CD4-positive, alpha-beta T cell treated with Interleukin-15 for 4 hours (primary cell): ENCODE results near the gene ACTL7B.
"Not testable (repeated sequence)": the region's sequence is repeated elsewhere in the genome, so short reads cannot be mapped to it uniquely, and the experiment has no call there.

Experiments used
- DNase-seq: peaks from one replicate; pipeline ENCODE4 v3.0.0-alpha.2; 2020; ENCODE audit warnings: low spot score

The ACTL7B gene

GRCh38 chr9:108844856-108845255 lies 10.9 kb downstream of the ACTL7B start:
- no peak for DNase-seq

DNA sequence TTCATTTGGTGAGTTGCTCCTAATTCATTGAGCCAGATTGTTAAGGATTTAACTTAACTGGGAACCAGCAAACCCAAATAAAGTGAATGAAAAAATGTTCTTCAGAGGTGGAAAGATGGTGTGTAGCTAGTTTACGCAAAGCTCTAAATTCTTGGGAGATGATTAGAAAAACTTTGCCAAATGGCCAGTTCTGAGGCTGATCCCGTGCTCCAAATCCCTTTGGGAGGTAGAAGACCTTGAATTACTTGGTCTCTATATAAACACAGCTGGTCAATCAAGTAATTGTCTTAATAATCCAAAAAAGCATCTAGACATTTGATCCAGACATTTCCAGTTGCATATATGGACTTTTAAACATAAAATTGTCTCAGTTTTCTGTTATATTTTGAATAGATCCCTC lies 11.4 kb downstream of the ACTL7B start:
- no peak for DNase-seq

GRCh38 chr9:108842610-108843295 lies 13.0 kb downstream of the ACTL7B start:
- DNase-seq = no peak

- not testable (repeated sequence) for DNase-seq
Observed at GRCh38 chr9:108839561-108839960, 16.2 kb downstream of the ACTL7B start.

GRCh38 chr9:108838017-108838416 lies 17.8 kb downstream of the ACTL7B start:
- no peak for DNase-seq

DNA sequence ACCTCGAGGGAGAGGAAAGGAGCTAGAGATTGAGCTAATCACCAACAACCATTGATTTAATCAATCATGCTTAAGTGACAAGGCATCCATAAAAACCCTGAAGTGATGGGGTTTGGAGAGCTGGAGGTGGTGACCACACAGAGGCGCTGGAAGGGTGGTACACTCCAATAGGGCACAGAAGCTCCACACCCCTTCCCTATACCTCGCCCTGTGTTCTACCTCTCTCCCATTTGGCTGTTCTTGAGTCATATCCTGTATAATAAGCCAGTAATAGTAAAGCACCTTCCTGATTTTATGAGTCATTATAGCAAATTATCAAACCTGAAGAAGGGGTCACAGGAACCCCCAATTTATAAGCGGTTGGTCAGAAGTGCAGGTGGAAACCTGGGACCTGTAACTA lies 18.3 kb downstream of the ACTL7B start:
- no peak for DNase-seq

DNA sequence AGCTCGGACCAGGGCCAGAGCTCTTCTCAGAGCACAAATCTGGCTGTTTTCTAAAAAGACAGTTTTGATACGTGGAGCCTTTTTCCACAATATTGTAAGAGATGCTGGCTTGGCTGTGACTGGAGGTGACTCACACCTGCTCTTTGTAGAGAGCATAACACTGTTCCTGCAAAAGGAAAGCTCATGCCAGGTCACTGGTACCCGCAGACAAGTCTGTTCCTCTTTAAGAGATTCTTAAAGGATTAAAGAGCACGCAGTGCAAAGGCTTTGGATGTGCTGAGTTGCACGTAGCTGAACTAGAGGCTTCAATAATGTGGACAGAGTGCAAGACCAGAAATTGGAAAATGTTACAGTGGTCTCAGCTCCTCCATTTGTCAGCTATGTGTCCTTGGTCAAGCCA lies 19.0 kb downstream of the ACTL7B start:
- DNase-seq = no peak

DNA sequence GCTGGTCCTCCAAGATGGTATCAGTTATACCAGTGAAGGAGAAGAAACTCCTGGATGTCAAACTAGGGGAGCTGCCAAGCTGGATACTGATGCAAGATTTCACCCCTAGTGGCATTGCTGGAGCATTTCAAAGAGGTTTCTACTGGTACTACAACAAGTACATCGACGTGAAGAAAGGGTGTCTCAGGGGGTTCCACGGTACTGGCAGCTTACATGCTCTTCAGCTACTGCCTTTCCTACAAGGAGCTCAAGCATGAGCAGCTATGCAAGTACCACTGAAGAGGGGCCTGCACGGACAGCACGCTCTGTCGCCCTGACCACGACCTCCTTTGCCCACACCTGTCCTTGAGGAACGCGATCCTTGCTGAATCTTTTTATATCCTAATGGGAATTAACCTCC lies 19.5 kb downstream of the ACTL7B start:
- no peak for DNase-seq

DNA sequence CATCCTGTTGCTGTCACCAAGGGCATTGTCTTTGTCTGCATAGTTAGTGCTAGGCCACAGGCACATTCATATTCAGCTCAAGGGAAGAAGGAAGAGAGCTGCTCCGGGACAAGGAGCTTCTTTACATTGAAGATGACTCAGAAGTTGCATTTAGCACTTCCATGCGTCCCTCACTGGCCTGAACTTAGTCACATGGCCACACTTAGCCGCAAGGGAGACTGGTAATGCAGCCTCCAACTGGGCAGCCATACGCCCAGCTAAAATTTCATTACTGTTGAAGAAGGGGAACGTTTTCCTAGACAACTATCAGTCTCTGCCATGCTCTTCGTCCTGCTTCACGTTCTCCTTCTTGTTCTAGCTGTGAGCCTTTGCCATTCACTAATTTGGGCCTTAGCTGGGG lies 20.0 kb downstream of the ACTL7B start:
- DNase-seq = no peak

DNA sequence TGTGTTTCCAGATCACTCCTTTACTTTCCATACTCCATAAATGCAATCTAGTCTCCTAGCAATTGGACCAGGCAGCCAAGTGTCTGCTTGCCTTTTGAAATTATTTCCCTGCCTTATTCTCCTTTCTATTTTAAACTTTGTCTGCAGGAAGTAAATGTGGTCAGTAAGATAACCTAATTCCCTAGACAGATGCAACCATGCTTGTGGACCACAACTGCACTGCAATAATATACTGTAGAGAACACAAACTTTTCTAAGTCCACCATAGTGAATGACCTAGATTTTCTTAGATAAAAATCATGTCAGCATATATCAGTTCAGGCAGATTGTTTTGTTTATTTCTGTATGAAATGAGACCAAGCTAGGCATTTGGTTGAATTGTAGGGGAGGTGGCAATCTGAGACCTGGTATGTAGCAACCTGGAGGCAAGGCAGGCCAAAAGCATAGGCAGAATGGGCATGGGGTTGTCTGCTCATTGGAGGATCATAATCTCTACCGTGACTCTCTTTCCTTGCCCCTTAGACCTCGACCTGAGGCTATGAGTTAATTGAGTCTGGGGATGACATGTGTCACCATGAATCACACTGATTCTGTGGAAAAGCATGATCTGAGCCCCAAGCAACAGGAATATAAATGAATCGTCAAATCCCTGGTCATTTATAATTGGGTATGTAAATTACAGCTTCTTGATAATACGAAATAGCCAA lies 20.7 kb downstream of the ACTL7B start:
- DNase-seq = no peak

- no peak for DNase-seq
Observed at GRCh38 chr9:108832179-108832500, 23.6 kb downstream of the ACTL7B start.

- no peak for DNase-seq
Observed at GRCh38 chr9:108831496-108832178, 24.1 kb downstream of the ACTL7B start.

DNA sequence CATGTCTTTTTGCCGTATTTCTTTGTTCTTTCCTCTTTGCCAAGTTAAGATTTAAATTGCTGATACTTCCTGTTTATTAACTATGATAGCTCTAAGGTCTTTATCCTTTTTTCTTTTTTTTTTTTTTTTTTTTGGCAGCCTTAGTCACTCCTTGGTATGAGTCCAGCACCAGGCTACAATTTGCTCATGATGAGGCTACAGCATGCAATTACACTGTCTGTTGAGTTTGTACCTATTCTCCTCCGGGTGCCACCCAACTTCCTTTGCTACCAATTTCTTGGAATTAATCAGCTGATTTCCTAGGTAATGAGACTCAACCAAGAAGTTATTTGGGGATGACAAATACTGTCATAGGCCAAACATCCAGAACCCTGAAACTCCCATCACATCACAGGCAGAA lies 25.5 kb downstream of the ACTL7B start:
- DNase-seq = no peak

DNA sequence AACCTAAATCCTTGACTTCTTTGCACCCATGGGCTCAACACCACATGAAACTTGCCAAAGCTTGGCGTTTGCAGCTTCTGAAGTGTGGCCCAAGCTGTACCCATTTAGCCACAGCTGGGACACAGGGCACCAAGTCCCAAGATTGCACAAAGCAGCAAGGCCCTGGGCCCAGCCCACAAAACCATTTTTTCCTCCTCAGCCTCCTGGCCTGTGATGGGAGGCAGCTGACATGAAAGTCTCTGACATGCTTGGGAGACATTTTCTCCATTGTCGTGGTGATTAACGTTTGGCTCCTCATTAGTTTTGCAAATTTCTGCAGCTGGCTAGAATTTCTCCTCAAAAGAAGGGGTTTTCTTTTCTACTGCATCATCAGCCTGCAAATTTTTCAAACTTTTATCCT lies 32.0 kb downstream of the ACTL7B start:
- DNase-seq = no peak

GRCh38 chr9:108816037-108816436 lies 39.7 kb downstream of the ACTL7B start:
- DNase-seq = no peak

- DNase-seq = no peak
Observed at GRCh38 chr9:108815156-108815555, 40.6 kb downstream of the ACTL7B start.

GRCh38 chr9:108813951-108814601 lies 41.7 kb downstream of the ACTL7B start:
- no peak for DNase-seq

DNA sequence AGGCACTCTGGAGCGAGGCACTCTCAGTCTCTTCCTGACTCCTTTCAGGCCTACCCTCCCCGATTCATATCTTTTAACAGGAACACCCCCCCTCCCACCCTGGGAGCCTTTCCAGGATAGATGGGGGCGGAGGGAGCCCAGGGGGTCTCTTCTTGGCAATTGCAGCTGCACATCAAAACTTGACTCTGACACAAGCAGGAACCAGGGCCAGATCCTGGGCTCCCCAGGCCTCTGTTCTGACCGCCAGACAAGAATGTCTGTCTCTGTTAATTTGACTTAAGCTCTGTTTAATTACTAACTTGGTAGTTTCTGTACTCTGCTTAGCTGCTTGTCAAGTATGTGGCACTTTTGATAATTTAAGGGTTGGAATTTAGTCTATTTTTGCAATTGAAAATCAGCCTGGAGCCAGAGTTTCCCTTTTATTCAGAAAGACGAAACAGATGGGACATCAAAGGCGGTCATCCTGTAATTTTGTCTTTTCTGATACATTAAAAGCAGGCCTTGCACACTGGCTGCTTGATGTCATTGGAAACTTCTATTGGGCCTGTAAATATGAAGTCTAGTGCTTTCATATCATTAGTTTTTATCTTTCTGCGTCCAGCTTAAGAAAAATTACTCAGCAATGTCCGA lies 43.3 kb downstream of the ACTL7B start:
- DNase-seq = no peak

- DNase-seq = no peak
Observed at GRCh38 chr9:108811944-108812343, 43.8 kb downstream of the ACTL7B start.

DNA sequence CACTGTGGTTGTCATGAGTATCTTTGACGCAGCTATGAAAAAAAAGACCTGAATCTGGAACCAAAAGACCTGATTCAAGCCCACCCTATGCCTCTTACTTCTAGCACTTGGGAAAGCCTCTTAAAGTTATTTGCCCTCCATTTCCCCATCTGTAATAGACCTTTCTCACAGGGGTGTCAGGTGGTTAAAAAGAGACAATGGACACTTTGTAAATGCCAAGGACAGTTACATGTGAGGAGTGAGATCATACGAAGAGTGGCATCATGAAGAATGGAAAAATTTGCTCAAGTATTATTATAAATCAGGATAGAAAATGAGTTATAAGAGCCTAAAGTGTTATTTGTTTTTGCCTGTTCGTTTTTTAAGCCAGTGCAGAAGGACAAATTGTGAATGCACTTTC lies 46.5 kb downstream of the ACTL7B start:
- no peak for DNase-seq
